GM19239 (cell line): ENCODE measurements around the gene REEP6.
"Not testable (repeated sequence)": the region's sequence is repeated elsewhere in the genome, so short reads cannot be mapped to it uniquely, and the experiment has no call there.

Experiments
- DNase-seq: peaks from one replicate; pipeline ENCODE4 v3.0.0; 2011; ENCODE audit warnings: low spot score; ENCODE audit not compliant: insufficient read length
- FAIRE-seq: peaks from 2 replicates; lab custom pipeline; 2011; peaks lifted over from hg19 to GRCh38; lab: Jason Lieb, UNC

REEP6 gene

DNA sequence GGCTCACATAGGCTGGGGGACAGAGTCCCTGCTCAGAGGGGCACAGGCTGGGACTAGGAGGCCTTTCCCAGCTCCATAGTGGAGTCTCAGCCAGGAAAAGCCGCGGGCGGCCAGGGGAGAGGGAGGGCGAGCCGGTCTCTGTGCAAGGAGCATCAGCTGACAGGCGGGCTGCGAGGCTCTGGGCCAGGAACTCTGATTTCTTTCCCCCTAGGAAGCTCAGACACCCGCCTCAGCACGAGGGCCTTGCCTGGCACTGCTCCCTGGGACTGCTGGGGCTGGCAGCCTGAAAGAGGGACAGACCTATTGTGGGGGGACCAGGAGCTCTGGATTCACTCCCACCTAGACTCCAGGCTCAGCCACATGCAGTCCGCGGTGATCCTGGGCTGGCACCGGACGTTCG is 30.7 kb downstream of the REEP6 start:
- DNase-seq (no peak), FAIRE-seq (no peak)

DNA sequence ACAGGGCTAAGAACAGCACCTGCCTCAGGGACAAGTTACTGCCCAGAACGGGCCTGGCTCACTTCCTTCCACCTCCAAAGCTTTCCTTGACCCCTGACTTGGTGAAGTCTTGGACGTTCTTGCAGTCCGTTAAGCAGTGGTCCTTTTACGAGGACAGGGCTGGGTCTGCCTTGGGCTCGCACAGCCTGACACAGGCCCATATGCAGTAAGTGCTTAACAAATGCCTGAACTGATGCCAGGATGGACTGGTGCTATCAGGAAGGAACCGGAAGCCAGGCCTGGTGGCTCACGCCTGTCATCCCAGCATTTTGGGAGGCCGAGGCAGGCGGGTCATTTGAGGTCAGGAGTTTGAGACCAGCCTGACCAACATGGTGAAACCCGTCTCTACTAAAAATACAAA is 31.1 kb downstream of the REEP6 start:
- FAIRE-seq = no peak
- DNase-seq = no peak

DNA sequence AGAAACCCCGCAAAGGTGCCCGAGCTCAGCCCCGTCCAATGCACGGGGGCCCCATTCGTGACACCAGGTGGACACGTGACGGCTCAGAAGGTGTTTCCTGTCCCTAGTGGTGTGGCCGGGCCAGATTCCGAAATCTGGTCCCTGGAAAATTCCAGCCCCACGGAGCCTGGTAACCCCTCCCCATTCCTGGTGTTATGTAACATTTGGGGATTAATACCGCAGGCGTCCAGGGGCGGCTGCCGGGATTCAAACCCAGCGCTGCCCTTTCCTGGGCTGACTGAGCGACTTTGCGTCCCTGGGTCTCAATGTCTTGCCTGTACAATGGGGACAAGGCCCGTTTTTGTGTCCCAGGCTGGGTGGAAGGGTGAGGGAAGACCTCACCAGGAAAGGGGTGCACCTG is 31.9 kb downstream of the REEP6 start:
- FAIRE-seq (no peak), DNase-seq (no peak)

DNA sequence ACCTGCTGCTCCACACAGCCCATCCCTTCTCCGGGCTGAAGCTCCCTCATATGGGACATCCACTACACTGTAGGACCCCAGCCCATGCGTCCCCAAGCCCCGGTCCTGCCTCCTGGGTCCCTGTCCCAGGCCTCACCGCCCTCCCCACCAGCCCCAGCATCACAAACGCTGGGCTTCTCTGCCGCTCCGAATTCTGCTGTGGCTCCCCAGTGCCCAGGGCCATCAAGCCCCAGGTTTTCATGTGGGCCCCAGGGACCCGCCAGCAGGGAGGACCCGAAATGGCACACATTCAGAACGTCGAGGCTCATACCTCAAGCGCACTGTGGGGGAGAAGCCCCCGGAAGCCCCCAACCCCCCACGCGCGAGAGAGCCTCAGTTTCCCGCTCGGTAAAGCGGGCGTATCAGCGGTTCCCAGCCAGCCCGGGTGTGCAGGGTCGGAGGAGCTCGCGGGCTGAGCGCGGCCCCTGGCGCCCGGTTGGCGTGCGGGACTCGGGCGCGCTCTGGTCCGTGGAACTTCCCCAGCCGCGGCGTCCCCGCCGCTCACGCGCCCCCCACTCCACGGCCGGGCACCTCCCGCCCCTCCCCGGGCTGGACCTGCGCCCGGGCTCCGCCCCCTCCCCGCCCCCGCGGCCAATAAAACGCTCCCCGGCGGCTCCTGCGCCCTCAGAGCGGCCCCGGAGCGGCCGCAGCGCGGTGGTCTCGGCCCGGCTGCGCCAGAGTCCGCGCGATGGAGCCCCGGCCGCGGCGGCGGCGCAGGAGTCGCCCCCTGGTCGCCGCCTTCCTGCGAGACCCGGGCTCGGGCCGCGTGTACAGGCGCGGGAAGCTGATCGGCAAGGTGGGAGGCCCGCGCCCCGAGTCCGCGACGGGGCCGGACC is 32.7 kb downstream of the REEP6 start, which contains the start of gene PLK5:
TSS of gene PLK5 (plus strand) at position 666 of the 875 bp plus-strand sequence. CDS start 2,920 bp downstream, outside the sequence.
- FAIRE-seq = no peak
- DNase-seq = no peak

DNA sequence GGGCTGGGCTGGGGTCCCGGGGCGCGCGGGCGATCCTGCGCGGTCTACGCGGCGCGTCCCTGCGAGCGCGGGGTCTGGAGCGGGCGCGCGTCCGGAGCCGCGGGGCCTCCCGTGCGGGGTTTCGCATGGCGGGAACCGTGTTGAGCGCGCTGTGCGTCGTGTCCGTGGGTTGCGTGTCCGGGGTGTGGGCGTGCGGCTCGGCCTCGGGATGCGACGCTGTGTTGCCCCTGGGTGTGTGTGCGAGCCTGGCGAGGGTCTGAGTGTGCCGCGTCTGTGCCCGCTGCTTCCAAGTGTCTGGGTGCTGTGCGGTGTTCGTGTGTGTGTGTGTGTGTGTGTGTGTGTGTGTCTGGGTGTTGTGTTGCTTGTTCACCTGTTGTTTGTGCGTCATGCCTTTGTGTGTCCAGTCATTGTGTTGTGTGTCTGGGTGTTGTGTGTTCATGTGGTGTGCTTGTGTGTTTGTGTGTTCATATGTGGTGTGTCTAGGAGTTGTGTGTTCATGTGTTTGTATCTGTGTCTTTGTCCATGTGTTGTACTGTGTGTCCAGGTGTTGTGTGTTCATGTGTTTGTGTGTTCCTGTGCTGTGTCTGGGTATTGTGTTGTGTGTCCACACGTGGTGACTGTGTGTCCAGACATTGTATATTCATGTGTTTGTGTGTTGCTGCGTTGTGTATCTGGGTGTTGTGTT is 33.4 kb downstream of the REEP6 start:
- FAIRE-seq (no peak), DNase-seq (no peak)

DNA sequence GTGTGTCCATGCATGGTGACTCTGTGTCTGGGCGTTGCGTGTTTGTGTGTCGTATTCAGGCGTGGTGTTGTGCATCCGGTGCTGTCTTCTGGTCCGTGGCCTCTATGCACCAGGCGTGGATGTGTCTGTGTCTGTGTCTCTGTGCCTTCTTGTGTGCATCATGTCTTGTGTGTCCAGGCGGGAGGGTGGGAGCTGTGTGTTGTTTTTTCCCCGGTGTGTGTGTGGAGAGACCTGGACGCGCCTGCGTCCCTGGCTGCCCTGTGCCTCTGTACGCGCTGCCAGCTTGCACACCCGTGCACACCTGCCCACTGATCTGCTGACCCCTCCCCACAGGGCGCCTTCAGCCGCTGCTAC is 34.0 kb downstream of the REEP6 start:
- DNase-seq (no peak), FAIRE-seq (no peak)

DNA sequence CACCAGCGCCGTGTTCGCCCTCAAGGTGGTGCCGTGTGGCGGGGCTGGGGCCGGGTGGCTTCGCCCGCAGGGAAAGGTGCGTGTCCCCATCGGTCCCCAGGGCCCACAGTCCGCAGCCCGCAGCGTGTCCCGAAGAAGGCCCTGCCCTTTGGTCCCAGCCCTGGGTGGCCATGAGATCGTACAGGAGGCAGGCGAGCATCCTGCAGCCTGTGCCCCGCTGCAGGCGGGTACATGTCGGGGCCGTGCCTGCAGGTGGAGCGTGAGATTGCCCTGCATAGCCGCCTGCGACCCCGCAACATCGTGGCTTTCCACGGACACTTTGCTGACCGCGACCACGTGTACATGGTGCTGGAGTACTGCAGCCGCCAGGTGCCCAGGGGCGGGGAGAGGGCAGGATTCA is 34.4 kb downstream of the REEP6 start:
- DNase-seq = no peak
- no peak for FAIRE-seq

DNA sequence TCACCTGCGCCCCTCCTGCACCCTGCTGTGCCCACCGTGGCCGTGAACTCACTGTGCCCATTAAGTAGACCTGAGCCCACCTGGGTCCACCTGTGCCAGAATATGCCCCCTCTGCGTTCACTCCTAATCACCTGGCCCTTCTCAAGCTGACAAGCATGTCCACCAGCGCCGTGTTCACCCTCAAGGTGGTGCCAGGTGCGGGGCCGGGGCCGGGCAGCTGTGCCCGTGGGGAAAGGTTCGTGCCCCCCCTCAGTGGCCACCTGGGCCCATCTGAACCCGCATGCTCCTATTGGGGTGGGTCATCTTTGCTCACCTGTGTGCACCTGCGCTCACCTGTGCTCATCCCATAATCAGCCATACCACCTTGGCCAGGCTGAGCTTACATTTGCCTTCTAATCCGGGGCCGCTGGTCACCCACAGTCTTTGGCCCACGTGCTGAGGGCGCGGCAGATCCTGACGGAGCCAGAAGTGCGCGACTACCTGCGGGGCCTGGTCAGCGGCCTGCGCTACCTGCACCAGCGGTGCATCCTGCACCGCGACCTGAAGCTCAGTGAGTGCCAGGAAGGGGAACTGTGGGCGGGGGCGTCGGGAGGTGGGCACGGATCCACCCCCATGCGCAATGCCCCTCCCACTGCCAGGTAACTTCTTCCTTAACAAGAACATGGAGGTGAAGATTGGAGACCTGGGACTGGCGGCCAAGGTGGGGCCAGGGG is 35.2 kb downstream of the REEP6 start:
- no peak for DNase-seq
- no peak for FAIRE-seq

DNA sequence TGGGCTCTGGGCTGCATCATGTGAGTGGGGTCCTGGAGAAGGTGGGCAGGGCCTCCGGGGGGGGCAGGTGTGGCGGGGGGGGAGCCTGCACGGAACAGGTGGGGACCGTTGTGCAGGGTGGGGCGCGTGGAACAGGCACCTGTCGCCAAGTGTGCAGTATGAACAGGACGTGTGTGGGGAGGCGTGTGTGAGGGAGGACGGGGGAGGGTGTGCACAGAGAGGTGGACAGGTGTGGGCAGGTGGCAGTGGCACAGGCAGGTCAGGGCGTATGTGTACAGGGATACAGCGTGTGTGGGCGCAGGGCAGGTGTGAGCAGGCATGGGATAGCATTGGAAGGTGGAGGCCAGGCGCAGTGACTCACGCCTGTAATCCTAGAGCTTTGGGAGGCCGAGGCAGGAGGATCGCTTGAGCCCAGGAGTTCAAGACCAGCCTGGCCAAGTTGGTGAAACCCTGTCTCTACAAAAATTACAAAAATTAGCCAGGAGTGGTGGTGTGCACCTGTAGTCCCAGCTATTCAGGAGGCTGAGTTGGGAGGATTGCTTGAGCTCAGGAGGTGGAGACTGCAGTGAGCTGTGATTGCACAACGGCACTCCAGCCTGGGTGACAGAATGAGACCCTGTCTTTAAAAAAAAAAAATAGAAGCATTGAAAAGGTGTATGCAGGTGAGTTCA is 36.1 kb downstream of the REEP6 start:
- FAIRE-seq = no peak
- DNase-seq = no peak

DNA sequence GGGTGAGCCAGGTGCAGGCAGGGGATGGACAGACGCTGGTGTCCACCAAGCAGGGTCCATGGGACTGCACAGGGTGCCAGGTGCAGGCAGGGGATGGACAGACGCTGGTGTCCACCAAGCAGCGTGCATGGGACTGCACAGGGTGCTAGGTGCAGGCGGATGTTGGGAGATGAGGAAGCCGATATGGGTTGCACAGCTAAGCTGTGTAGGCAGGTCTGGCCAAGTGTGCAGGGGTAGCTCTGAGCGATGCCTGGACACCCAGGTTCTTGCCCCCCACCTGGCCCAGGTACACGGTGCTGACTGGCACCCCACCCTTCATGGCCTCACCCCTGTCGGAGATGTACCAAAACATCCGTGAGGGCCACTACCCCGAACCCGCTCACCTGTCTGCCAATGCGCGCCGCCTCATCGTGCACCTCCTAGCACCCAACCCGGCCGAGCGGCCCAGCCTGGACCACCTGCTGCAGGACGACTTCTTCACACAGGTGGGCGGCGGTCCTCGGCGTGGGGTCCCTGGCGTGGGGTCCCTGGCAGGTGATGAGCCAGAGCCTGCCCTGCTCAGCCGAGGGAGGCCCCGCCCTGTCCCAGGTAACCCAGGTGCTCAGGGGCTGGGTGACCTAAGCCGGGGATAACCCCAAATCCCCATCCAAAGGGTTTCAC is 36.8 kb downstream of the REEP6 start:
- no peak for FAIRE-seq
- no peak for DNase-seq

DNA sequence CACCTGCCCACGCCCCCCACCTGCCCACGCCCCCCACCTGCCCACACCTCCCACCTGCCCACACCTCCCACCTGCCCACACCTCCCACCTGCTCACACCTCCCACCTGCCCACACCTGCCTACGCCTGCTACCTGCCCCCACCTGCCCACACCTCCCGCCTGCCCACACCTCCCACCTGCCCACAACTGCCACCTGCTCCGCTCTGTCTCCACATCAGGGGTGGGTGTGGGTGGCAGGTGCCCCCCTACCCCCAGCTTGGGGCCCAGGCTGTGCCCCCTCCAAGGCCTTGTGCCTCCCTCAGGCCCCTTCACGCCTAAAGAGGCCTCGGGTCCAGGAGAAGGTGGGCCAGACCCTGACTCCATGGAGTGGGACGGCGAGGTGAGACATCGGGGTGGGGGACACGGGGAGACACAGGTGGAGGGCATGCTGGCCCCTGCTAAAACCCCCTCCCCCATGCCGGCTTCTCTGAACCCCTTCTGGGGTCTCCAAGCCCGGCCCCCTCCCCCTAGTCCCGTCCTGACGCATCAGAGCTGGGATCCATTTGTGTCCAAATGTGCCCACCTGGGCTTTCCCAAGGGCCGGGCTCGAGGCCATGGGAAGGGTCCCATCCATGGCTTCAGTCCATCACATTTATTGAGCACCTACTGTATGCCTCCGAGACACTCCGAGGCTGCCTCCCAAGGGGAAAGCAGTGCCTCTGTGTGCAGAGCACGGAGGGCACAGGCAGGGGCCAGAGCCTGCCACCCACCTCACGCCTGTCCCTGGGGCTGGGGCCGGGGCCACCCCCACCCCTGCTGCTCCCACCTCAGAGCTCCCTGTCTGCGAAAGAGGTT is 37.8 kb downstream of the REEP6 start:
- FAIRE-seq (no peak), DNase-seq (no peak)

DNA sequence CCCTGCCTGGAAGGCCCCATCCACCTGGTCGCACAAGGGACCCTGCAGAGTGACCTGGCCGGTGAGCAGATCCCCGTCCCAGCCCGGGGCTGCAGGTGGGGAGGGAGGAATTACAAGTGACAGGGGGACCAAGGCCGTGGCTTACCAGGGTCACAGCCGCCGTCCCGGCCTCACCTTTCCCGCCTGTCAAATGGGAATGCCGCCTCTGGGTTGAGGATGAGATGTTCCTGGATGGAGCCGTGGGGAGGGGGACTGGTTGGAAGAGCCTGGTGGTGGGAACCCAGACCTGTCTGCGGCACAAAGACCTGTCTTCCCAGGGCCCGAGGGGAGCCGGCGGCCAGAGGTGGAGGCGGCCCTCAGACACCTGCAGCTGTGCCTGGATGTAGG is 38.4 kb downstream of the REEP6 start:
- no peak for FAIRE-seq
- no peak for DNase-seq

DNA sequence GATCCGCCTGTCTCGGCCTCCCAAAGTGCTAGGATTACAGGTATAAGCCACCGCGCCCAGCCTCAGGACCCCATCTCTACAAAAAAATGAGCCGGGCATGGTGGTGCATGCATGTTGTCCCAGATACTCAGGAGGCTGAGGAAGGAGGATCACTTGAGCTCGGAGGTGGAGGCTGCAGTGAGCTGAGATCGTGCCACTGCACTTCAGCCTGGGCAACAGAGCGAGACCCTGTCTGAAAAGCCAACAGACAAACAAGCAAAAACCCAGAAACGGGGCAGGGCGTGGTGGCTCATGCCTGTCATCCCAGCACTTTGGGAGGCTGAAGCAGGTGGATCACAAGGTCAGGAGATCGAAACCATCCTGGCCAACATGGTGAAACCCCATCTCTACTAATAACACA is 39.9 kb downstream of the REEP6 start:
- FAIRE-seq, DNase-seq: not testable (repeated sequence)

DNA sequence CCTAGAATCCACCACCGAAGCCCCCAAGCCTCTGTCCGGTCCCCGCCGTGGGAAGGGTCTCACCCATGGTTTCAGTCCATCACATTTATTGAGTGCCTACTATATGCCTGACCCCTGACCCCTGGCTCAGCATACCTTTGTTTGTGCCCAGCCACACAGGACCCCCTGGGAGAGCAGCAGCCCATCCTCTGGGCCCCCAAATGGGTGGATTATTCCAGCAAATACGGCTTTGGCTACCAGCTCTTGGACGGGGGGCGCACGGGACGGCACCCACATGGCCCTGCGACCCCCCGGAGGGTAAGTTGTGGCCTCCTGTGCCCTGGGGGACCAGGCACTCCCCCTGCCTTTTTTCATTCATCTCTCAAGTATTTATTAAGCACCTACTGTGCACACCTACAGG is 40.6 kb downstream of the REEP6 start:
- FAIRE-seq = no peak
- no peak for DNase-seq

DNA sequence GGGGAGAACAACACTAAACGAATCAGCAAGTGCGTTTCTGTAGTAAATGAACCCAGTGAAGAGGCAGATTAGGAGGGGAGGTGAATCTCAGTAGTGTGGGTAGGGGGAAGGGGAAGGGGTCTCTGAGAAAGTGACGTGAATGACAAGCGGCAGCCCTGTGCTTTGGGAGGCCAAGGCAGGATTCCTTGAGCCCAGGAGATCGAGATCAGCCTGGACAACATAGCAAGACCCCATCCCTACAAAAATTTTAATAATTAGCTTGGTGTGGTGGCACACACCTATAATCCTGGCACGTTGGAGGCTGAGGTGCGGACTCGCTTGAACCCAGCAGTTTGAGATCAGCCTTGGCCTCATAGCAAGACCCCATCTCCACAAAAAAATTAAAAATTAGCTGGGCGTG is 41.0 kb downstream of the REEP6 start:
- no peak for FAIRE-seq
- no peak for DNase-seq

DNA sequence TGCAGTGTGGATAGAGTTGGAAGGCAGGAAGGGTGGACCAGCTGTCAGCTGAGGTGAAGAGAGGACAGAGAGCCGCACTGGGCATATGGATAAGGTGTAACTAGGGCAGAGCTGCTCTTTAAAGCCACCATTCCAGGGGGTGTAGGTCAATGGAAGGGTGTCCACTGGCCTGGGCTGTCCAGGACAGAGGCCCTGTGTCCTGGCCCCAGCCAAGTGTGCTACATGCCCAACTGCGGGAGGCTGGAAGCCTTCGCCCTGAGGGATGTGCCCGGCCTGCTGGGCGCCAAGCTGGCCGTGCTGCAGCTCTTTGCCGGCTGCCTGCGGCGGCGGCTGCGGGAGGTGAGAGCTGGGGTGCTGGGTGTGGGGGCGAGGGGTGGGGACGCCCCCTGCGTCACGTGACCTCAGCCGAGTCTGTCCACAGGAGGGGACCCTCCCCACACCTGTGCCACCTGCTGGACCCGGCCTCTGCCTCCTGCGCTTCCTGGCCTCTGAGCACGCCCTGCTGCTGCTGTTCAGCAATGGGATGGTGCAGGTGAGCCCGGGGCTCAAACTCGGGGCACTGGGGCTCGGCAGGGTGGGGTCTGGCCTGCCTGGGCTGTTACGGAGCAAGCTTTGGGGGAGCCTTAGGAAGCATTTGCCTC is 42.6 kb downstream of the REEP6 start:
- DNase-seq (no peak), FAIRE-seq (no peak)

DNA sequence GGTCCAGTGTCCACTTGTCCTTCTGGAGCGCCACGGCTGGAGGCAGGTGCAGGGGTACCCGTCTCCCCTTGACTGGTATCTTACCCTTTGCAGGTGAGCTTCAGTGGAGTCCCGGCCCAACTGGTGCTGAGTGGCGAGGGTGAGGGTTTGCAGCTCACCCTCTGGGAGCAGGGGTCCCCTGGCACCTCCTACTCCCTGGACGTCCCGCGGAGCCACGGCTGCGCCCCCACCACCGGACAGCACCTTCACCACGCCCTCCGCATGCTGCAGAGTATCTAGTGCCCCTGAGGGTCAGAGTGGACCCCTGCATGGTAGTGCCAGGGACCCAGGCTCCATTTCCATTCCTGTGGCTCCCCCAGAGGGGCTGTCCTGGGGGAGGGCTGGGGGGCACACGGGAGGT is 44.0 kb downstream of the REEP6 start:
- no peak for FAIRE-seq
- DNase-seq = no peak

DNA sequence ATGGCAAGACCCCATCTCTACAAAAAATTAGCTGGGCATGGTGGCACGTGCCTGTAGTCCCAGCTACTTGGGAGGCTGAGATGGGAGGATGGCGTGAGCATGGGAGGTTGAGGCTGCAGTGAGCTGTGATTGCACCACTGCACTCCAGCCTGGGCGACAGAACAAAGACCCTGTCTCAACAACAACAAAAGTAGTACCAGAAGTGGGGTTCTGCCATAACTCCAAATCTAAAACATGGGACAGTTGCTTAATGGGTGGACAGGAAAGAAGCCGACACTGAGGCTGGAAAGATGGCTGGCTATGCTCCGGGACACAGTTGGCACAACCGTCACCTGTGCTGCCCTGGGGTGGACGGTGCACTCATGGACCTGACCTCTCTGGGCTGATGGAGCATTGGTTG is 44.7 kb downstream of the REEP6 start:
- not testable (repeated sequence) for DNase-seq, FAIRE-seq

DNA sequence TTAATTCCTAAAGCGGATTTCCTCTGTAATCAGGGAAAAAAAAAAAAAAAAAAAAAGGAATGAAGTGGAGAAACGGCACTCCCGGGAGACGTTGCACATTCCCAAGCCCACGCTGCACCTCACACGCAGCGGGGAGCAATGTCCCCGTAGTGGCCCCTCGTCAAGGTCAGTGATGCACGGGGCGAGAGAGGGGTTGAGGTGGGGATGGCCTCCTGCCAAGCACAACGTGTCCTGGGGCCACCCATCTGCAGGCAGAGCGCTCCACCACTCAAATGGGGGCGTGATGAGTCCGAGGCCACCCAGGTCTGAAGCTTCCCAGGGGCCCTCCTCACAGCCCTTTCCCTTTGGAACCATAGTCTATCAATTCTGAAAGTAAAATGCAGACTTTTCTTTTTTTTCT is 48.0 kb downstream of the REEP6 start:
- DNase-seq (no peak), FAIRE-seq (no peak)
